ENCODE data around the gene OXCT1. TPM values are rescaled to one million over a fixed set of nuclear protein-coding genes. Genes with fewer than 3 reads are reported as not detected.

OXCT1 gene
- total RNA-seq, 1 donor from 2014 or later, result 24.7 TPM

DNA sequence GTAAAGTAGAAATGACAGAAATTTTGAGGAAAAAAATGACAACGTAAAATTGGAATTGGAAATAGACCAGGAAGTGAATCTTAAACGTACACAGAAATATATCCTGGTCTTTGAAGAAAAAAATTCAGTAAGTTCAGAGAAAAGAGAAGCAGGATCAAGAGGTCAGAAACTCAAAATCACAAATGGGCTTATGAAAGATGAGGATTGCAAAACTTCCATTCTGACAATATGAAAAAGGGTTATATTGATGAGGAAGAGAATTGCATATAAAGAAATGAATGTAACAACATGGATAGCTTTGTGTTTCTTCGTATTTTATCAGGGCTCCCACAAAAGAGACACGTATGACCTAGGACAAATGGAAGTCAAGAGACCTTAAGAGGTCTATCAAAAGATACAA is 58.1 kb downstream of the OXCT1 start:
- Mint-ChIP-seq H3K36me3 (ENCODE audit: unreplicated experiment) (no peaks in the 10 kb centered on the region), H3K27me3 (ENCODE audit: unreplicated experiment) (no peaks in the 10 kb centered on the region), H3K27ac (ENCODE audit: unreplicated experiment) (no peak overlapping the region), H3K4me3 (ENCODE audit: unreplicated experiment) (no peak overlapping the region), H3K9me3 (ENCODE audit: unreplicated experiment) (no peaks in the 10 kb centered on the region), H3K4me1 (ENCODE audit: low read depth, unreplicated experiment) (no peaks in the 10 kb centered on the region)
- TF ChIP-seq CTCF (IDR thresholded peaks at IDR 0.05; ENCODE audit: partially characterized antibody, unreplicated experiment), result no peak
- no peak for DNase-seq

GRCh38 chr5:41809128-41809527 is 61.1 kb downstream of the OXCT1 start:
- no peaks in the 10 kb centered on the region for H3K9me3 Mint-ChIP-seq (ENCODE audit: unreplicated experiment)
- H3K27ac Mint-ChIP-seq (ENCODE audit: unreplicated experiment), result no peak overlapping the region
- no peaks in the 10 kb centered on the region for H3K27me3 Mint-ChIP-seq (ENCODE audit: unreplicated experiment)
- H3K36me3 Mint-ChIP-seq (ENCODE audit: unreplicated experiment), result no peaks in the 10 kb centered on the region
- no peak overlapping the region for H3K4me3 Mint-ChIP-seq (ENCODE audit: unreplicated experiment)
- no peak for TF ChIP-seq CTCF (IDR thresholded peaks at IDR 0.05; ENCODE audit: partially characterized antibody, unreplicated experiment)
- H3K4me1 Mint-ChIP-seq (ENCODE audit: low read depth, unreplicated experiment), result no peaks in the 10 kb centered on the region
- DNase-seq, result no peak

DNA sequence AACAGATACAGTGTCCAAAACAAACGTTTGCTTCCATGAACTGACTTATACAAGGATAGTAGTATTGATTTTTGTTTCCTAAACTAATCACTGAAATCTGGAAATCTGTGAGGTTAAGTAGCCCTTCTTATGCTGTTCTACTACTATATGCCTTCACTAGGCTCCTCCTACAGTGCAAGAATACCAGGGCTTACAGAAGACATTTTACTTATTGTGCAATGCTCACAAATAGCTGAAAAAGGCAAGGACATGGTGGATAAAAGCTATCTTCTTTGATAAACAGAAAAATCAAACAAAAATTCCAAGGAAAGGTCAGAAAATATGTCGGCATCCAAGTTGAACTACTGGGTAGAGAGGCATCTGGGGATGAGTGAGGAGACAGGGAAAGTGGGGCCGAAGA is 61.9 kb downstream of the OXCT1 start:
- DNase-seq, result no peak
- H3K27me3 Mint-ChIP-seq (ENCODE audit: unreplicated experiment), result no peaks in the 10 kb centered on the region
- H3K27ac Mint-ChIP-seq (ENCODE audit: unreplicated experiment), result no peak overlapping the region
- H3K9me3 Mint-ChIP-seq (ENCODE audit: unreplicated experiment), result no peaks in the 10 kb centered on the region
- no peaks in the 10 kb centered on the region for H3K36me3 Mint-ChIP-seq (ENCODE audit: unreplicated experiment)
- no peak for TF ChIP-seq CTCF (IDR thresholded peaks at IDR 0.05; ENCODE audit: partially characterized antibody, unreplicated experiment)
- no peaks in the 10 kb centered on the region for H3K4me1 Mint-ChIP-seq (ENCODE audit: low read depth, unreplicated experiment)
- H3K4me3 Mint-ChIP-seq (ENCODE audit: unreplicated experiment), result no peak overlapping the region

- H3K4me1 Mint-ChIP-seq (ENCODE audit: low read depth, unreplicated experiment), result peaks cover 3% of the 10 kb centered on the region
- H3K4me3 Mint-ChIP-seq (ENCODE audit: unreplicated experiment), result no peak overlapping the region
- no peak overlapping the region for H3K27ac Mint-ChIP-seq (ENCODE audit: unreplicated experiment)
- no peak for TF ChIP-seq CTCF (IDR thresholded peaks at IDR 0.05; ENCODE audit: partially characterized antibody, unreplicated experiment)
- no peaks in the 10 kb centered on the region for H3K36me3 Mint-ChIP-seq (ENCODE audit: unreplicated experiment)
- no peaks in the 10 kb centered on the region for H3K27me3 Mint-ChIP-seq (ENCODE audit: unreplicated experiment)
- H3K9me3 Mint-ChIP-seq (ENCODE audit: unreplicated experiment), result no peaks in the 10 kb centered on the region
- no peak for DNase-seq
Measured at GRCh38 chr5:41797662-41798061, 72.6 kb downstream of the OXCT1 start.

- TF ChIP-seq CTCF (IDR thresholded peaks at IDR 0.05; ENCODE audit: partially characterized antibody, unreplicated experiment), result no peak
- H3K4me3 Mint-ChIP-seq (ENCODE audit: unreplicated experiment), result no peak overlapping the region
- H3K27me3 Mint-ChIP-seq (ENCODE audit: unreplicated experiment), result no peaks in the 10 kb centered on the region
- H3K36me3 Mint-ChIP-seq (ENCODE audit: unreplicated experiment), result no peaks in the 10 kb centered on the region
- DNase-seq, result no peak
- H3K9me3 Mint-ChIP-seq (ENCODE audit: unreplicated experiment), result no peaks in the 10 kb centered on the region
- H3K4me1 Mint-ChIP-seq (ENCODE audit: low read depth, unreplicated experiment), result peaks cover 3% of the 10 kb centered on the region
- no peak overlapping the region for H3K27ac Mint-ChIP-seq (ENCODE audit: unreplicated experiment)
Measured at GRCh38 chr5:41796061-41796460, 74.2 kb downstream of the OXCT1 start.

Measured in glutamatergic neuron (in vitro differentiated cells).